Measurements from ENCODE around the gene C1orf105. TPM values are rescaled to one million over a fixed set of nuclear protein-coding genes. Genes with fewer than 3 reads are reported as not detected.

C1orf105 gene
- total and polyA plus RNA-seq, 10 of the 15 experiments (the other 5 are each of a cell fraction or from before 2014, with no cell fraction given): not detected

GRCh38 chr1:172465617-172466016 lies 45.1 kb downstream of the C1orf105 start:
- Histone ChIP-seq H4K20me1 (ENCODE audit: control insufficient read depth, insufficient read depth) (no peaks in the 10 kb centered on the region), H2AFZ (ENCODE audit: control insufficient read depth, low read depth, low read length) (no peak overlapping the region), H3K9me3 (replicated peaks; ENCODE audit: control insufficient read depth, insufficient read depth, low read length) (no peaks in the 10 kb centered on the region), H3K4me1 (ENCODE audit: control insufficient read depth, insufficient read depth, low read length) (no peaks in the 10 kb centered on the region), H3K4me2 (ENCODE audit: control insufficient read depth, insufficient read depth) (no peak overlapping the region), H3K9ac (ENCODE audit: control insufficient read depth, insufficient read depth, low read length) (no peak overlapping the region), H3K27ac (ENCODE audit: control insufficient read depth, insufficient read depth) (no peak overlapping the region), H3K27me3 (replicated peaks in 1 of 2; ENCODE audit: control insufficient read depth in 2 of 2, insufficient read depth in 2 of 2, low read length in 1 of 2) (no peaks in the 10 kb centered on the region; a peak in 2 of 4 replicates), H3K36me3 (ENCODE audit: control insufficient read depth in 2 of 2, insufficient read depth in 2 of 2, low read length in 1 of 2) (no peaks in the 10 kb centered on the region), H3K79me2 (ENCODE audit: control insufficient read depth, insufficient read depth, low read length) (no peaks in the 10 kb centered on the region), H3K4me3 (no peak overlapping the region)
- ChIA-PET POLR2A (no interaction called here), RAD21 (ENCODE audit: unreplicated experiment) (no interaction called here), CTCF (no interaction called here), SMC1A (ENCODE audit: uncharacterized antibody, unreplicated experiment) (no interaction called here)
- intact Hi-C loops (cut with micrococcal nuclease; ENCODE audit: unreplicated experiment): no loop called here
- no peak for DNase-seq (ENCODE audit: low read depth, low spot score)
- ATAC-seq: no peak
- 0% methylated on average over 1 of the region's 1 CpG for WGBS (ENCODE audit: insufficient coverage, insufficient replicate concordance, low lambda C conversion rate, missing lambda C conversion rate)
- no TSS peak for BruUV-seq (replicated peaks)
- in situ Hi-C loops (cut with MboI): no loop called here
- TF ChIP-seq HSF1 (IDR thresholded peaks at IDR 0.05; ENCODE audit: low read depth, low read length) (no peak), BCLAF1 (IDR thresholded peaks at IDR 0.05) (no peak), PAX8 (IDR thresholded peaks at IDR 0.05) (no peak), SPI1 (IDR thresholded peaks at IDR 0.05; ENCODE audit: borderline replicate concordance, insufficient read depth, low read depth, low read length) (no peak), USF1 (IDR thresholded peaks at IDR 0.05; ENCODE audit: borderline replicate concordance, extremely low read length, insufficient read depth, low read depth, low read length) (no peak), ETV6 (conservative IDR thresholded peaks at IDR 0.05 in 1 of 2, IDR thresholded peaks at IDR 0.05 in 1 of 2; ENCODE audit: borderline replicate concordance in 1 of 2, low read depth in 1 of 2) (no peak), RCOR1 (conservative IDR thresholded peaks at IDR 0.05; ENCODE audit: low read depth, low read length) (no peak), RELA (IDR thresholded peaks at IDR 0.05; ENCODE audit: borderline replicate concordance, partially characterized antibody) (no peak), MAX (IDR thresholded peaks at IDR 0.05; ENCODE audit: low read depth, low read length) (no peak), NFXL1 (IDR thresholded peaks at IDR 0.05; ENCODE audit: borderline replicate concordance) (no peak), ZBTB33 (IDR thresholded peaks at IDR 0.05) (no peak)
- no peak for FAIRE-seq

All from GM12878 (cell line).